Body of pancreas (tissue), 4 donors: ENCODE measurements around the gene PYROXD2.

Source experiments
- POLR2A ChIP-seq, 3 donors: fragments of 450-650 bp; IDR thresholded peaks; one replicate each; pipeline ENCODE4 v1.6.1; 2016; ENCODE audit warnings: antibody characterized with exemption in 3 of 3, mild to moderate bottlenecking in 2 of 3
- TF ChIP-seq, protein P1 (sequence below), 7 experiments: fragments of 450-650 bp in 4 of 7; fragments of 200-600 bp in 3 of 7; sonication (generic) in 3 of 7; IDR thresholded peaks; one replicate each; pipeline ENCODE4 v1.5.1; 2016 to 2019; ENCODE audit warnings: antibody characterized with exemption in 7 of 7

DNA sequence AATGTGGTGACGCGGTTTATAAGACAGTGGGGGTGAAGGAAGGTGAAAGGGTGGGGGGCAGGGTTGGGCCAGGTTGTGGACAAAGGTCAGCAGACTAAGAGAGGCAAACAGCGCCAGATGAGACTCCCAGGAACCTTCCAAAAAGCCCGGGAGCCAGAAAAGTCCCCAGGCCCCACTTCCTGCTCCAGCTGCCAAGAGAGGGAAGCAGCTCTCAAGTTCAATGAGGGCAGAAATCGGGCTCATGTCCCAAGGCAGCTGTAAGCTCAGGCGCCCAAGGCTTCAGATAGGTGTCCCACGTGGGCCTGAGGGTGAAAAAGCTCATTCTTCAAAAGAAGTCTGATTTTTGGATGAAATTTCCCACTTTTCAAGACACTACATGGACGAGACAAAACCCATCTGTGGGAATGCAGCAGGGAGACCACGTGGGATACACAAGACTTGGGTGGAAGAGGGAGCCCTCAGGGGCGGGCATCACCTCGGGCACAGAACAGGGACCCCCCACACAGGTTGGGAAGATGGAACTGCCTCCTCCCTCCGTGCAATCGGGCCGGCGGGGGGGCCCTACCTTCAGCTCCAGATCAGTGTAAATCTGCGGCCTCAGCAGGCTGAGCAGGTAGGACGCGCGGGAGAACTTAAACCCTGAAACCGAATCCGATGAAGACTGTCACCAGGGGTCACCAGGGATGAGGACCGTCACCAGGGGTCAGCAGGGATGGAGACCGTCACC is 7.8 kb downstream of the PYROXD2 start:
- no peak for TF ChIP-seq POLR2A (IDR thresholded peaks at IDR 0.05)
- TF ChIP-seq, protein P1, sequence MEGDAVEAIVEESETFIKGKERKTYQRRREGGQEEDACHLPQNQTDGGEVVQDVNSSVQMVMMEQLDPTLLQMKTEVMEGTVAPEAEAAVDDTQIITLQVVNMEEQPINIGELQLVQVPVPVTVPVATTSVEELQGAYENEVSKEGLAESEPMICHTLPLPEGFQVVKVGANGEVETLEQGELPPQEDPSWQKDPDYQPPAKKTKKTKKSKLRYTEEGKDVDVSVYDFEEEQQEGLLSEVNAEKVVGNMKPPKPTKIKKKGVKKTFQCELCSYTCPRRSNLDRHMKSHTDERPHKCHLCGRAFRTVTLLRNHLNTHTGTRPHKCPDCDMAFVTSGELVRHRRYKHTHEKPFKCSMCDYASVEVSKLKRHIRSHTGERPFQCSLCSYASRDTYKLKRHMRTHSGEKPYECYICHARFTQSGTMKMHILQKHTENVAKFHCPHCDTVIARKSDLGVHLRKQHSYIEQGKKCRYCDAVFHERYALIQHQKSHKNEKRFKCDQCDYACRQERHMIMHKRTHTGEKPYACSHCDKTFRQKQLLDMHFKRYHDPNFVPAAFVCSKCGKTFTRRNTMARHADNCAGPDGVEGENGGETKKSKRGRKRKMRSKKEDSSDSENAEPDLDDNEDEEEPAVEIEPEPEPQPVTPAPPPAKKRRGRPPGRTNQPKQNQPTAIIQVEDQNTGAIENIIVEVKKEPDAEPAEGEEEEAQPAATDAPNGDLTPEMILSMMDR (IDR thresholded peaks at IDR 0.05): no peak
